Cardiac fibroblast (primary cell): Measurements from ENCODE around the gene MYLIP.

Experiments used
- DNase-seq, 2 donors: peaks; one replicate each; pipeline versions ENCODE4 v3.0.0 to v3.0.0-alpha.2; 2010; ENCODE audit warnings: low read depth in 2 of 2
- H3K4me3 ChIP-seq, 2 donors: replicated peaks in 1 of 2; 1 replicate in 1 of 2; 2 replicates in 1 of 2; pipeline ENCODE4 v1.5.1; 2011; ENCODE audit warnings: low read depth in 2 of 2, low read length in 2 of 2, mild to moderate bottlenecking in 2 of 2, moderate library complexity in 1 of 2
- CTCF ChIP-seq: IDR thresholded peaks from one replicate; pipeline ENCODE4 v1.5.1; 2011; ENCODE audit warnings: low read depth, mild to moderate bottlenecking, low read length, inconsistent platforms

MYLIP gene

GRCh38 chr6:16165641-16166040, 36.8 kb downstream of the MYLIP start:
- H3K4me3 ChIP-seq, result no peak overlapping the region
- DNase-seq, result no peak
- no peak for TF ChIP-seq CTCF

- DNase-seq, result no peak
- TF ChIP-seq CTCF, result no peak
- H3K4me3 ChIP-seq, result no peak overlapping the region
These were observed 38.2 kb downstream of the MYLIP start for GRCh38 chr6:16166871-16167608.

- TF ChIP-seq CTCF, result no peak
- H3K4me3 ChIP-seq, result no peak overlapping the region
- DNase-seq, result no peak
These were observed 39.2 kb downstream of the MYLIP start for GRCh38 chr6:16168121-16168520.

GRCh38 chr6:16168858-16169257, 40.0 kb downstream of the MYLIP start:
- DNase-seq, result peak; percentile 38 to 64
- H3K4me3 ChIP-seq, result no peak overlapping the region
- TF ChIP-seq CTCF, result peak; percentile 56

- H3K4me3 ChIP-seq, result no peak overlapping the region
- no peak for TF ChIP-seq CTCF
- no peak for DNase-seq
These were observed 42.5 kb downstream of the MYLIP start for GRCh38 chr6:16171400-16171799.

- no peak for TF ChIP-seq CTCF
- H3K4me3 ChIP-seq, result no peak overlapping the region
- DNase-seq, result no peak
These were observed 44.5 kb downstream of the MYLIP start for GRCh38 chr6:16173167-16173940.
